ENCODE measurements around the gene KRTAP10-9. TPM values are rescaled to one million over a fixed set of nuclear protein-coding genes. Genes with fewer than 3 reads are reported as not detected.
A peak's percentile ranks its signal among the peaks of the same experiment; 100 is the strongest.
"Not testable (repeated sequence)": the region's sequence is repeated elsewhere in the genome, so short reads cannot be mapped to it uniquely, and the experiment has no call there.

Gene KRTAP10-9
- total RNA-seq, 2 experiments from 2014 or later = not detected

DNA sequence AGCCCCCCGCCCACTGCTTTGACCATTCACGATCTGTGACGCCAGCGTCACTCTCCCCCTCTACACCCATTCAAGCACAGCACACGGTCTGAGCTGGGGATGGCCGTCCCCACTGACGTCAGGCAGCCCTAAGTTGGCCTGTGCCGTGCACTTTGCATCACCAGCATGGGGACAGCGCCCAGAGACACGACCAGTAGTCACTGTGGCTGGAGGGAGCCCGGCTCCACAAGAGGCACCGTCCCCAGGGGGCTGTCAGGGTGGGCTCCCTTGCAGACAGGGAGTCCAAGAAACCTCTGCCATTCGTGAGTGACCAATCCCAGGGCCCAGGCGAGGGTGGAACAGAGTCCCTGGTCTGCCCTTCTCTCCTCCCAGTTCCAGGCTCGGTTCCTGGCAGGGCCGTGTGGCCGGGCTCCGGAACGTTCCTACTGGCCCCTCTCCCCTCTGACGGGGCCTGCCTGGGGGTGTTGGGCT, 12.7 kb upstream of the KRTAP10-9 start:
- Mint-ChIP-seq H3K27me3 (peaks cover 2% of the 10 kb centered on the region), H3K9me3 (ENCODE audit: low read depth) (peaks cover 14% of the 10 kb centered on the region), H3K4me1 (peaks cover 12% of the 10 kb centered on the region), H3K4me3 (no peak overlapping the region), H3K36me3 (peaks cover 18% of the 10 kb centered on the region), H3K27ac (no peak overlapping the region)
- no peak for ATAC-seq
- DNase-seq = no peak
- CTCF ChIA-PET = no interaction called here

- CTCF ChIA-PET = no interaction called here
Measured at GRCh38 chr21:44614961-44615391, 11.9 kb upstream of the KRTAP10-9 start.

GRCh38 chr21:44615466-44615865, 11.4 kb upstream of the KRTAP10-9 start:
- H3K4me1 Mint-ChIP-seq = peaks cover 21% of the 10 kb centered on the region

More at GRCh38 chr21:44614961-44615391, 11.9 kb upstream of the KRTAP10-9 start:
- Mint-ChIP-seq H3K9me3 (ENCODE audit: low read depth) (peaks cover 13% of the 10 kb centered on the region), H3K27me3 (no peaks in the 10 kb centered on the region), H3K4me3 (no peak overlapping the region), H3K36me3 (peaks cover 20% of the 10 kb centered on the region), H3K4me1 (peaks cover 19% of the 10 kb centered on the region), H3K27ac (no peak overlapping the region)
- no peak for ATAC-seq
- no peak for DNase-seq

GRCh38 chr21:44615911-44616590, 10.8 kb upstream of the KRTAP10-9 start:
- CTCF ChIA-PET = no interaction called here
- Mint-ChIP-seq H3K4me3 (no peak overlapping the region), H3K9me3 (ENCODE audit: low read depth) (peaks cover 21% of the 10 kb centered on the region), H3K27me3 (no peaks in the 10 kb centered on the region), H3K4me1 (peaks cover 21% of the 10 kb centered on the region), H3K27ac (no peak overlapping the region), H3K36me3 (peaks cover 28% of the 10 kb centered on the region)
- no peak for ATAC-seq
- DNase-seq = no peak

More at GRCh38 chr21:44615466-44615865, 11.4 kb upstream of the KRTAP10-9 start:
- Mint-ChIP-seq H3K27me3 (no peaks in the 10 kb centered on the region), H3K9me3 (ENCODE audit: low read depth) (peaks cover 16% of the 10 kb centered on the region), H3K4me3 (no peak overlapping the region), H3K27ac (no peak overlapping the region), H3K36me3 (peaks cover 23% of the 10 kb centered on the region)
- CTCF ChIA-PET = no interaction called here
- ATAC-seq (no peak), DNase-seq (no peak)

- CTCF ChIA-PET = no interaction called here
- H3K4me1 Mint-ChIP-seq = peaks cover 21% of the 10 kb centered on the region
- no peak for DNase-seq
- peaks cover 28% of the 10 kb centered on the region for H3K36me3 Mint-ChIP-seq
- no peak for ATAC-seq
- H3K4me3 Mint-ChIP-seq = no peak overlapping the region
- no peak overlapping the region for H3K27ac Mint-ChIP-seq
- peaks cover 17% of the 10 kb centered on the region for H3K9me3 Mint-ChIP-seq (ENCODE audit: low read depth)
- no peaks in the 10 kb centered on the region for H3K27me3 Mint-ChIP-seq
Measured at GRCh38 chr21:44616591-44616926, 10.3 kb upstream of the KRTAP10-9 start.

GRCh38 chr21:44617071-44617501, 9.8 kb upstream of the KRTAP10-9 start:
- no peaks in the 10 kb centered on the region for H3K27me3 Mint-ChIP-seq
- peaks cover 28% of the 10 kb centered on the region for H3K36me3 Mint-ChIP-seq
- DNase-seq (no peak), ATAC-seq (no peak)
- peaks cover 15% of the 10 kb centered on the region for H3K9me3 Mint-ChIP-seq (ENCODE audit: low read depth)
- CTCF ChIA-PET = no interaction called here
- no peak overlapping the region for H3K27ac Mint-ChIP-seq
- H3K4me1 Mint-ChIP-seq = peaks cover 21% of the 10 kb centered on the region
- H3K4me3 Mint-ChIP-seq = no peak overlapping the region

DNA sequence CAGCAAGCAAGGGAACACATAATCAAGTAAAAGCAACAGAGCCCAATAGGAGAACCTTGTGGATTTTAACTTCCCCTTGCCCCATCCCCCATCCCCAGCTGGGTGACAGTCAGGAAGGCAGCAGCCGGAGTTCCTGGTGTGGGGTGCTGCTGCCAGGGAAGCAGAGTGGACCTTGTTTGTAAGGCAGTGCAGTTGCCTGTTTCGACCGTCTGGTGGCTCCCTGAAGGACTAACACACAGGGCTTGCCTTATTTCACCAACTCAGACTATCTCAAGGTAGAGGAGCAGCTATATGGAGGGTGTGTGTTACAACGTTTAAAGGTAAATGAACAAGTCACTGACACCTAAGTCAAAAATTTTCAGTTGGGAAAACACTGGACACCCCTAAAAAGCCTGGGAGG, 8.4 kb upstream of the KRTAP10-9 start:
- Mint-ChIP-seq H3K27ac (peak overlapping the region; percentile 82), H3K9me3 (ENCODE audit: low read depth) (peaks cover 20% of the 10 kb centered on the region), H3K36me3 (peaks cover 30% of the 10 kb centered on the region), H3K4me3 (peak overlapping the region; percentile 25), H3K27me3 (no peaks in the 10 kb centered on the region), H3K4me1 (peaks cover 21% of the 10 kb centered on the region)
- ATAC-seq (peak; percentile 3), DNase-seq (no peak)
- CTCF ChIA-PET = interaction anchor here (0.6 to 1.2 kb wide), 4 partner anchors 71 to 211 kb away, joined by 3 read pairs; no protein-coding TSS in a partner anchor

DNA sequence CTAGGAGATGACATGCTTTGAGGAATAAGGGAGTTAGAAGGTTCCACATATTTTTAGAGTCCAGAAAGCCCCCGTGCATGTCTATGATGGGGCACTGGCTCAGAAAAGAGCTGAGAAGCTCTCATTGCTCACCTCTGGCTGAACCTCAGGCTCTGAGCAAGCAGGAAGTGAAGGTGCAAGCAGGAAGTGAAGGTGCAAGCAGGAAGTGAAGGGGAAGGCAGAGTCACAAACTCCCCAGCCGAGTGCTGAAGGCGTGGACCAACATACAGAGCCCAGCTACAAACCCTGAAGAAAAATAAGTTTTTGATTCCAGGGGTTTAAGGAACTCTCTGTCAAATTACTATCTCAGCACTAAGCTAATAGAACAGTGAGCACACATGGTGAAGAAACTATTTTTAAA, 8.0 kb upstream of the KRTAP10-9 start:
- H3K4me1 Mint-ChIP-seq = peaks cover 21% of the 10 kb centered on the region
- CTCF ChIA-PET = interaction anchor here (1.0 to 1.2 kb wide), 3 partner anchors 71 to 174 kb away, joined by 3 read pairs; no protein-coding TSS in a partner anchor
- peak overlapping the region; percentile 82 for H3K27ac Mint-ChIP-seq
- peak overlapping the region; percentile 34 for H3K4me3 Mint-ChIP-seq
- H3K36me3 Mint-ChIP-seq = peaks cover 33% of the 10 kb centered on the region
- no peaks in the 10 kb centered on the region for H3K27me3 Mint-ChIP-seq
- ATAC-seq = peak; percentile 99
- peaks cover 24% of the 10 kb centered on the region for H3K9me3 Mint-ChIP-seq (ENCODE audit: low read depth)
- peak; percentile 82 for DNase-seq

DNA sequence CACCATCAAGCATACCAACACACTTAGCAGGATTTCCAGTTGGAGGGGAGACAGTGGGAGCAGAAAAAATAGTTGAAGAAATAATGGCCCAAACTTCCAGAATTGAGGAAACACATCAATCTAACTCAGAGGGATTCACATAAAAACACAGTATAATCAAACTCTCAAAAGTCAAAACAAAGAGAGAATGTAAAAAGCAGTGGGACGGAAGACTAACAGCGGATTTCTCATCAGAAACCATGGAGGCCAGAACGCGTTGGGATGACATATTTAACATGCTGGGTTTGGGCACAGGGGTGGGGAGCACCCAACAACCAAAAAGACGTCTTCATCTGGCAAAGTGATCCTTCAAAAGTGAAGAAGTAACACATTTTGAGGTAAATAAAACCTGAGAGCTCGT, 7.0 kb upstream of the KRTAP10-9 start:
- DNase-seq = no peak
- CTCF ChIA-PET = no interaction called here
- peaks cover 39% of the 10 kb centered on the region for H3K36me3 Mint-ChIP-seq
- ATAC-seq = no peak
- no peak overlapping the region for H3K27ac Mint-ChIP-seq
- peaks cover 33% of the 10 kb centered on the region for H3K9me3 Mint-ChIP-seq (ENCODE audit: low read depth)
- no peak overlapping the region for H3K4me3 Mint-ChIP-seq
- peaks cover 6% of the 10 kb centered on the region for H3K27me3 Mint-ChIP-seq
- H3K4me1 Mint-ChIP-seq = peaks cover 21% of the 10 kb centered on the region

DNA sequence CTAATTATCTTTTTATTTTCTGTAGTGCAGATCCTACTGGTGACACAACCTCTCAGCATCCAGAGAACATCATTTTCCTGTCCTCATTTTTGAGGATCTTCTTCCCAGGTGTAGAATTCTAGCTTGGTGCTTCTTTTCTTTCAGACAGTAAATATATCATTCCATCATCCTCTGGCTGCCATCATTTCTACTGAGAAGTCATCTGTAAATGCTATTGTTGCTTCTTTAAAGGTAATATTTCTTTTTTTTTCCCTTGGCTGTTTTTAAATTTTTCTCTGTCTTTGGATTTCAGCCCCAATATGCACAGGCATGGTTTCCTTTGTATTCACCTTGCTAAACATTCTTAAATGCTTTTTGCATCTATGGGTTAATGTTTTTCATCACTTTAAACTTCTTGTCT, 3.3 kb upstream of the KRTAP10-9 start:
- Mint-ChIP-seq H3K27ac (no peak overlapping the region), H3K4me3 (no peak overlapping the region), H3K36me3 (peaks cover 35% of the 10 kb centered on the region), H3K27me3 (peaks cover 8% of the 10 kb centered on the region), H3K9me3 (ENCODE audit: low read depth) (peaks cover 35% of the 10 kb centered on the region), H3K4me1 (peaks cover 17% of the 10 kb centered on the region)
- ATAC-seq (no peak), DNase-seq (no peak)
- CTCF ChIA-PET = no interaction called here

DNA sequence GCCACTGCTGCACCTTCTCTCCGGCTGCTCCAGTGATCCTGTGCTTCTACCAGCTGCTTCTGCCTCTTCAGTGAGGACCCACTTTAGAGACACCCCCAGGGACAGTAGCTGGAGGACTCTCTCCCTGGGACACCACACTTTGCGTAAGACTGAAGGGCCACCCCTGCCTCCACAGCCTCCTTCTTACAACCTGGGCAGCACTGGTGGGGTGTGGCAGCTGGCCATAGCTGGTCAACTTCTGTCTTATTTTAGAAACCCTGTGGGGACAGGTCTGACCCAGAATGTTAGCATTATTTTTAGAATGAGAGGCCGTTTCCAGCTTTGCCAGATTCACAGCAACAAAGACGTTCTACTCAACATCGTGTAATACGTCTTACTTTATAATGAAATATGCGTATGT, 1.1 kb upstream of the KRTAP10-9 start:
- ATAC-seq (no peak), DNase-seq (no peak)
- Mint-ChIP-seq H3K9me3 (ENCODE audit: low read depth) (peaks cover 33% of the 10 kb centered on the region), H3K27me3 (peaks cover 8% of the 10 kb centered on the region), H3K36me3 (peaks cover 23% of the 10 kb centered on the region), H3K27ac (no peak overlapping the region), H3K4me1 (peaks cover 13% of the 10 kb centered on the region), H3K4me3 (no peak overlapping the region)
- CTCF ChIA-PET = no interaction called here

- H3K4me1 Mint-ChIP-seq = peaks cover 15% of the 10 kb centered on the region
- ATAC-seq (no peak), DNase-seq (no peak)
- no peak overlapping the region for H3K27ac Mint-ChIP-seq
- H3K4me3 Mint-ChIP-seq = no peak overlapping the region
- CTCF ChIA-PET = no interaction called here
- H3K27me3 Mint-ChIP-seq = peaks cover 8% of the 10 kb centered on the region
- H3K9me3 Mint-ChIP-seq (ENCODE audit: low read depth) = peaks cover 35% of the 10 kb centered on the region
- H3K36me3 Mint-ChIP-seq = peaks cover 24% of the 10 kb centered on the region
Measured at GRCh38 chr21:44626262-44626661, 631 bp upstream of the KRTAP10-9 start.

GRCh38 chr21:44627181-44627822, 409 bp downstream of the KRTAP10-9 start:
- H3K4me3 Mint-ChIP-seq, H3K27me3 Mint-ChIP-seq, CTCF ChIA-PET, DNase-seq, H3K27ac Mint-ChIP-seq, ATAC-seq: not testable (repeated sequence)
- H3K36me3 Mint-ChIP-seq = peaks cover 31% of the 10 kb centered on the region
- peaks cover 15% of the 10 kb centered on the region for H3K4me1 Mint-ChIP-seq
- H3K9me3 Mint-ChIP-seq (ENCODE audit: low read depth) = peaks cover 43% of the 10 kb centered on the region

- H3K4me3 Mint-ChIP-seq, DNase-seq, ATAC-seq, CTCF ChIA-PET, H3K27me3 Mint-ChIP-seq, H3K27ac Mint-ChIP-seq: not testable (repeated sequence)
- Mint-ChIP-seq H3K36me3 (peaks cover 31% of the 10 kb centered on the region), H3K4me1 (peaks cover 15% of the 10 kb centered on the region), H3K9me3 (ENCODE audit: low read depth) (peaks cover 40% of the 10 kb centered on the region)
Measured at GRCh38 chr21:44627831-44628233, 939 bp downstream of the KRTAP10-9 start.
